ENCODE measurements around the gene SHPK. TPM values are rescaled to one million over a fixed set of nuclear protein-coding genes. Genes with fewer than 3 reads are reported as not detected.
A peak's percentile ranks its signal among the peaks of the same experiment; 100 is the strongest.

Gene SHPK
- total and polyA plus RNA-seq, 2 donors: 4.4 to 6.8 TPM

DNA sequence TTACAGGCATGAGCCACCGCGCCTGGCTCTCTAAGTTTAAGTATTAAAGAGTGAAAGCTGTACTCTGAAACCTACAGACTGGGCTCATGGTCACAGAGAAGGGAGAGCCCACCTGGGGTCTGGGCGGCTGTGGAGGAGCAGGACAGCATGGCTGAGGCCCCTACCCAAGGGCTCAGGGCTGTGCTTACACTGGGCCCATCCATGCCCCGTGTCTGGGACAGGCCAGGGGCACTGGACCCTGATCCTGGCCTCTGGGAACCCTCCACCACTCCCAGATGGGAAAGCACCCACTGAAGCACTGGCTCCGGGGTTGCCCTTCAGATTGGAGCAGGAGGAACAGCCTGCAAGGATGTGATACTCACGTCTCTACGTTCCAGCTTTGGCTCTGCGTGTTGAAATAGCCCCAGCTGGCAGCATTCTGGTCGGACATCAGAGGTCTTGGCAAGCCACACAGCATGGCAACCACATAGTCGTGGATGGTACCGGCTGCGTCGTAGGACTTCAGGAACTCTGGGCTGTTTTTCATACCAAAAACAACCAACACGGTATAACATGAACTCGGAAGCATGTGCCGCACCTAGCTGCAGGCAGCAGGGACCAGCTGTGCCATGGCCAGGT, 13.0 kb downstream of the SHPK start:
- Histone ChIP-seq H3K9me3 (ENCODE audit: control insufficient read depth in 2 of 2, insufficient read depth in 1 of 2, low read length in 1 of 2) (no peaks in the 10 kb centered on the region), H3K4me3 (ENCODE audit: low read length in 2 of 2) (no peak overlapping the region), H3K27ac (ENCODE audit: low read depth in 1 of 2, low read length in 1 of 2) (no peak overlapping the region), H3K4me1 (ENCODE audit: control insufficient read depth in 2 of 2, insufficient read depth in 2 of 2, low read length in 2 of 2) (no peaks in the 10 kb centered on the region), H3K36me3 (ENCODE audit: control insufficient read depth in 2 of 2, insufficient read depth in 2 of 2, low read length in 1 of 2) (peaks cover 39 to 45% of the 10 kb centered on the region in 2 donors), H3K27me3 (ENCODE audit: control insufficient read depth in 2 of 2, insufficient read depth in 1 of 2, low read length in 1 of 2) (no peaks in the 10 kb centered on the region)
- no peak for DNase-seq (ENCODE audit: low read depth in 6 of 9, low spot score in 9 of 9)
- 98% methylated on average over 16 of the region's 16 CpGs for WGBS

DNA sequence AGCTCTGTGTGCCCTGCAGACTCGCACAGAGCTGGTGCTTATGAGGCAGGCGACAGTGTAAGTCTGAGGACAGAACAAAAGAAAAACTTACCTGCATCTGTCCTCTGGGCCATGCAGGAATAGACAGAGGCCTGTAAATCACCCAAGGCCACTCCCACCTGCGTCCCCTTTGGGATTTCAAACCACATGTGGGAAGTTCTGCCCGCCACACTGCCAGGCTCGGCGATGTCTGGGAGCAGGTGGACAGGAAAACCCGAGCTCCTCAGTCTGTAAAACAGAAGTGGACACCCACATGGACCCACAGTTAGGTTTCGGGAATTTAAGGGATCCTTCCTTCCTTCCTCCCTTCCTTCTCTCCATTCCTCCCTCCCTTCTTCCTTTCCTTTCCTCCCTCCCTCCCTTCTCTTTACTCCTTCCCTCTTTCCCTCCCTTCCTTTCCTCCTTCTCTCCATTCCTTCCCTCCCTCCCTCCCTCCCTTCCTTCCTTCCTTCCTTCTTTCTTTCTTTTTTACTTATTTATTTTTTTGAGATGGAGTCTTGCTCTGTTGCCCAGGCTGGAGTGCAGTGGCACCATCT, 14.8 kb downstream of the SHPK start:
- peaks cover 38 to 41% of the 10 kb centered on the region in 2 donors for H3K36me3 ChIP-seq (ENCODE audit: control insufficient read depth in 2 of 2, insufficient read depth in 2 of 2, low read length in 1 of 2)
- DNase-seq (ENCODE audit: low read depth in 6 of 9, low spot score in 9 of 9): no peak
- H3K4me3 ChIP-seq (ENCODE audit: low read length in 2 of 2): no peak overlapping the region
- no peaks in the 10 kb centered on the region for H3K4me1 ChIP-seq (ENCODE audit: control insufficient read depth in 2 of 2, insufficient read depth in 2 of 2, low read length in 2 of 2)
- no peak overlapping the region for H3K27ac ChIP-seq (ENCODE audit: low read depth in 1 of 2, low read length in 1 of 2)
- over 99% methylated on average over 8 of the region's 8 CpGs for whole genome bisulfite sequencing
- H3K9me3 ChIP-seq (ENCODE audit: control insufficient read depth in 2 of 2, insufficient read depth in 1 of 2, low read length in 1 of 2): peaks cover 2 to 5% of the 10 kb centered on the region in 2 donors
- no peaks in the 10 kb centered on the region for H3K27me3 ChIP-seq (ENCODE audit: control insufficient read depth in 2 of 2, insufficient read depth in 1 of 2, low read length in 1 of 2)

DNA sequence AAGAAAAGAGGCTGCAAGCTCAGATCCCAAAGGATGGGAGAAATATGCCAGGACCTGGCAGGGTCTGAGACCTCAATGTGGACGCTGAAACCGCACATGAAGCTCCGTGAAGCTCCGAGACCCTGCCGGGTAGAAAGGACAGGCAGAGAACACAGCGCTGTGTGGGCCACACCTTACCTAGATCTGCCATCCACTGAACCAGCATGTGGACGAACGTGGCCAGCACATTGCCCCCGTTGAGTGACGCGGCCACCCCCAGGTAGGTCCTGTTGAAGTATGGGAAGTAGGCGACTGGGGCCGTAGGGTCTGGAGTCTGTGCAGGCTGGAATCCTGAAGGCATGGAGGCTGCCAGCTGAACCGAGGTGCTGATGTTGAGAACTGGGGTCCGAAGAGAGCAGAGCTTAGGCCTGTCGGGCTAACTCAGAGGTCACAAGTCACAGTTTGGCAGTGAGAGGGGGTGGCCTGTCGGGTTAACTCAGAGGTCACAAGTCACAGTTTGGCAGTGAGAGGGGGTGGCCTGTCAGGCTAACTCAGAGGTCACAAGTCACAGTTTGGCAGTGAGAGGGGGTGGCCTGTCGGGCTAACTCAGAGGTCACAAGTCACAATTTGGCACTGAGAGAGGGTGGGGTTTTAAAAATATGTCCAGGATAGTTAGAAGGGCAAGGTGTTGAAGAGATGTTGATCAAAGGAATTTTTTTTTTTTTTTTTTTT, 20.7 kb downstream of the SHPK start:
- DNase-seq (ENCODE audit: low read depth in 6 of 9, low spot score in 9 of 9): no peak
- H3K36me3 ChIP-seq (ENCODE audit: control insufficient read depth in 2 of 2, insufficient read depth in 2 of 2, low read length in 1 of 2): peaks cover 37% of the 10 kb centered on the region in 2 donors
- H3K27me3 ChIP-seq (ENCODE audit: control insufficient read depth in 2 of 2, insufficient read depth in 1 of 2, low read length in 1 of 2): no peaks in the 10 kb centered on the region
- H3K9me3 ChIP-seq (ENCODE audit: control insufficient read depth in 2 of 2, insufficient read depth in 1 of 2, low read length in 1 of 2): peaks cover 2 to 5% of the 10 kb centered on the region in 2 donors
- no peaks in the 10 kb centered on the region for H3K4me1 ChIP-seq (ENCODE audit: control insufficient read depth in 2 of 2, insufficient read depth in 2 of 2, low read length in 2 of 2)
- no peak overlapping the region for H3K4me3 ChIP-seq (ENCODE audit: low read length in 2 of 2)
- no peak overlapping the region for H3K27ac ChIP-seq (ENCODE audit: low read depth in 1 of 2, low read length in 1 of 2)
- 98% methylated on average over 18 of the region's 18 CpGs for WGBS

DNA sequence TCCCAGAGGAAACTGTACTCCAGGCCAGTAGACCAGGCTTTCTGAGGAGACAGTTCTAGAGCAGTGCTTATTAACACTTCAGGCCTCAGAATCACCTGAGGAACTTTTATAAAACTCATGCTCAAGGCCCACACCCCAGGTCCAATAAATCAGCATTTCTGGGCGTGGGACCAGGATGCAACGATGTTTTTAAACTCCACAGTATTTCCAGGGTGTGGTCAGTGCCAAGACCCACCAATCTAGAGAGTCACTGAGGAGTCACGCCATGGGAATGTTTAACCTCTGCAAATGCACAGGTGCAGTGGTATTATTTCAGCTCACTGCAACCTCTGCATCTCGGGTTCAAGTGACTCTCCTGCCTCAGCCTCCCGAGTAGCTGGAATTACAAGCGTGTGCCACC, 22.9 kb downstream of the SHPK start:
- DNase-seq (ENCODE audit: low read depth in 6 of 9, low spot score in 9 of 9): no peak
- Histone ChIP-seq H3K4me1 (ENCODE audit: control insufficient read depth in 2 of 2, insufficient read depth in 2 of 2, low read length in 2 of 2) (no peaks in the 10 kb centered on the region), H3K27ac (ENCODE audit: low read depth in 1 of 2, low read length in 1 of 2) (no peak overlapping the region), H3K36me3 (ENCODE audit: control insufficient read depth in 2 of 2, insufficient read depth in 2 of 2, low read length in 1 of 2) (peaks cover 42 to 44% of the 10 kb centered on the region in 2 donors), H3K4me3 (ENCODE audit: low read length in 2 of 2) (no peak overlapping the region), H3K9me3 (ENCODE audit: control insufficient read depth in 2 of 2, insufficient read depth in 1 of 2, low read length in 1 of 2) (peaks cover 2 to 5% of the 10 kb centered on the region in 2 donors), H3K27me3 (ENCODE audit: control insufficient read depth in 2 of 2, insufficient read depth in 1 of 2, low read length in 1 of 2) (no peaks in the 10 kb centered on the region)
- WGBS: 99% methylated on average over 6 of the region's 6 CpGs

DNA sequence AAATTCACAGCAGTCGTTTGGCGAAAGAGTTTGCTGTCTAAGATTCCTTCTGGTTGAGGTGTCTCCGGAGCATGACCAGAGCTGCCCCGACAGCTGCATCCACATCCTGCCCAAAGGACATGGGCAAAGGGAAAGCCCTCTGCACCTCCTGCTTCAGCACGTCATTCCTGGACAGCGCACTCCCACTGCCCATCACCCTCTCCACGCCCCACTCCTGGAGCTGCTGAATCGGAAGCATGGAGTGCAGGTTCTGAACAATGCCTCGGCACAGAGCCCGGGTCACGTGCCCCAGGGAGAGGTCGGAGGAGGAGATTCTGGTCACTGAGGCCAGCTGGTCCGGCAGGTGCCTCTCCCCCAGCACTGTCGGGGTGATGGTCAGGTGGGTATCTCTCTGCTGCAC, 25.5 kb downstream of the SHPK start:
- H3K4me3 ChIP-seq (ENCODE audit: low read length in 2 of 2): no peak overlapping the region
- 97% methylated on average over 14 of the region's 14 CpGs for WGBS
- no peak overlapping the region for H3K27ac ChIP-seq (ENCODE audit: low read depth in 1 of 2, low read length in 1 of 2)
- no peak for DNase-seq (ENCODE audit: low read depth in 6 of 9, low spot score in 9 of 9)
- H3K27me3 ChIP-seq (ENCODE audit: control insufficient read depth in 2 of 2, insufficient read depth in 1 of 2, low read length in 1 of 2): no peaks in the 10 kb centered on the region
- peaks cover 33 to 37% of the 10 kb centered on the region in 2 donors for H3K36me3 ChIP-seq (ENCODE audit: control insufficient read depth in 2 of 2, insufficient read depth in 2 of 2, low read length in 1 of 2)
- peaks cover 0 to 1% of the 10 kb centered on the region in 2 donors for H3K9me3 ChIP-seq (ENCODE audit: control insufficient read depth in 2 of 2, insufficient read depth in 1 of 2, low read length in 1 of 2)
- no peaks in the 10 kb centered on the region for H3K4me1 ChIP-seq (ENCODE audit: control insufficient read depth in 2 of 2, insufficient read depth in 2 of 2, low read length in 2 of 2)

DNA sequence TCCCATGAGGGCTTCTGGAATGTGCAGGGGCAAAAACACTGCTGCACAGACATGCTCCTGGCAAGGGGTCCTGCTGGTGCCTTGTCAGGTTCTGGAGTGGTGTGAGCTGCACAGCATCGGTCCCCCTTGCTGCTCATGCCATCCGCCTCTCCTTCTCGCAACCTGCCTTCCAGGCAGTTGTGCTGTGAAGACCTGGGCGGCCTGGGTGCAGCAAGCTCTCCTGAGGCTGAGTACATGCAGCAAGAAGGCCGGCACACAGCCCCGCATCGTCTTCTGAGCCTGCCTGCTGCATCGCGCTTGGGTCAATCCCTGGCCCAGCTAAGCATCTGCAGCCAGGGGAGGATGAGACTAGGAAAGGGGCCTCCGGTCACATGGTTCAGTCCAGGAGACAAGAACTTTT, 26.4 kb downstream of the SHPK start:
- Histone ChIP-seq H3K27ac (ENCODE audit: low read depth in 1 of 2, low read length in 1 of 2) (no peak overlapping the region), H3K4me1 (ENCODE audit: control insufficient read depth in 2 of 2, insufficient read depth in 2 of 2, low read length in 2 of 2) (no peaks in the 10 kb centered on the region), H3K4me3 (ENCODE audit: low read length in 2 of 2) (no peak overlapping the region), H3K27me3 (ENCODE audit: control insufficient read depth in 2 of 2, insufficient read depth in 1 of 2, low read length in 1 of 2) (no peaks in the 10 kb centered on the region), H3K9me3 (ENCODE audit: control insufficient read depth in 2 of 2, insufficient read depth in 1 of 2, low read length in 1 of 2) (peaks cover 0 to 1% of the 10 kb centered on the region in 2 donors), H3K36me3 (ENCODE audit: control insufficient read depth in 2 of 2, insufficient read depth in 2 of 2, low read length in 1 of 2) (peaks cover 25 to 33% of the 10 kb centered on the region in 2 donors)
- DNase-seq (ENCODE audit: low read depth in 6 of 9, low spot score in 9 of 9): no peak
- 88% methylated on average over 10 of the region's 10 CpGs for WGBS

DNA sequence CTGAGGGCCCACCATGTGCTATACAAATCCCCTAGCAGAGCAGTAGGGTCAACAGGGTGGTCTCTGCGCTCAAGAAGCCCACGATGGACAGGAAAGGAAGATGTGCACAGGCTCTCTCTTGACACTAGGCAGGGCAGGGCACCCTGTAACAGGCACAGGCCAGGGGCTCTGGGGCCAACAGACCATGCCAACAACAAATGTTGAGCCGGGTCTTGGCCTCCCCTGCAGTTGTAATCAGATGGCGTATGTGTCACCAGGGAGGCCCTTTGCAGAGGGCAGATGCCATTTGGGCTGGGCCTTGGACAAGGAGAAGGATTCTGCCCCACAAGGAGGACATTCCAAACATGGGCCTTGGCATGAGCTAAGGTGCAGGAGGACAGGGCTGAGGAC, 32.2 kb downstream of the SHPK start:
- DNase-seq (ENCODE audit: low read depth in 6 of 9, low spot score in 9 of 9): no peak
- H3K36me3 ChIP-seq (ENCODE audit: control insufficient read depth in 2 of 2, insufficient read depth in 2 of 2, low read length in 1 of 2): peaks cover 0 to 8% of the 10 kb centered on the region in 2 donors
- peaks cover 0 to 1% of the 10 kb centered on the region in 2 donors for H3K9me3 ChIP-seq (ENCODE audit: control insufficient read depth in 2 of 2, insufficient read depth in 1 of 2, low read length in 1 of 2)
- no peak overlapping the region for H3K4me3 ChIP-seq (ENCODE audit: low read length in 2 of 2)
- no peak overlapping the region for H3K27ac ChIP-seq (ENCODE audit: low read depth in 1 of 2, low read length in 1 of 2)
- 97% methylated on average over 4 of the region's 4 CpGs for WGBS
- H3K27me3 ChIP-seq (ENCODE audit: control insufficient read depth in 2 of 2, insufficient read depth in 1 of 2, low read length in 1 of 2): no peaks in the 10 kb centered on the region
- H3K4me1 ChIP-seq (ENCODE audit: control insufficient read depth in 2 of 2, insufficient read depth in 2 of 2, low read length in 2 of 2): no peaks in the 10 kb centered on the region

- Histone ChIP-seq H3K4me3 (ENCODE audit: low read length in 2 of 2) (no peak overlapping the region), H3K27me3 (ENCODE audit: control insufficient read depth in 2 of 2, insufficient read depth in 1 of 2, low read length in 1 of 2) (no peaks in the 10 kb centered on the region), H3K4me1 (ENCODE audit: control insufficient read depth in 2 of 2, insufficient read depth in 2 of 2, low read length in 2 of 2) (no peaks in the 10 kb centered on the region), H3K9me3 (ENCODE audit: control insufficient read depth in 2 of 2, insufficient read depth in 1 of 2, low read length in 1 of 2) (peaks cover 0 to 1% of the 10 kb centered on the region in 2 donors), H3K27ac (ENCODE audit: low read depth in 1 of 2, low read length in 1 of 2) (no peak overlapping the region), H3K36me3 (ENCODE audit: control insufficient read depth in 2 of 2, insufficient read depth in 2 of 2, low read length in 1 of 2) (peaks cover 0 to 7% of the 10 kb centered on the region in 2 donors)
- 95% methylated on average over 17 of the region's 17 CpGs for WGBS
- DNase-seq (ENCODE audit: low read depth in 6 of 9, low spot score in 9 of 9): no peak
Measured at GRCh38 chr17:3603119-3603869, 32.8 kb downstream of the SHPK start.

DNA sequence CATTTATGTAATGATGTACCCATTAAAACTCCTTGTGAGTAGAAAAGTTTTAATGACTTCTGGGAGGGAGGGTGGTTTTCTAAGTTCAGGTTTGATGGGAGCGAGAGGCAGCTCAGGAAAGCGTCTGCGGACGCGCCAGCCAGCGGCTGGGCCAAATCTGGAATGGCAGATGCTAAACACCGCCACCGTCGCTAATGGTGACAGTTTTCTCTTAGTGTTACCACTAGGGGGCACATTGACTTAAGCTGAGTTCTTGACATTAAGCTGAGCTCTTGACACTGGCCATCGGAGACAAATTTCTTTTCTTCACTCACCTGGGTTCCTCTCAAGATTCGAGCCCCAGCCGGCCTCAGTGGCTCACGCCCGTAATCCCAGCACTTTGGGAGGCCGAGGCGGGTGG, 33.6 kb downstream of the SHPK start:
- no peak overlapping the region for H3K27ac ChIP-seq (ENCODE audit: low read depth in 1 of 2, low read length in 1 of 2)
- peaks cover 0 to 7% of the 10 kb centered on the region in 2 donors for H3K36me3 ChIP-seq (ENCODE audit: control insufficient read depth in 2 of 2, insufficient read depth in 2 of 2, low read length in 1 of 2)
- DNase-seq (ENCODE audit: low read depth in 6 of 9, low spot score in 9 of 9): peak in 8 of 9 donors; percentile 1 to 46 (median 9)
- H3K4me1 ChIP-seq (ENCODE audit: control insufficient read depth in 2 of 2, insufficient read depth in 2 of 2, low read length in 2 of 2): no peaks in the 10 kb centered on the region
- peaks cover 0 to 1% of the 10 kb centered on the region in 2 donors for H3K9me3 ChIP-seq (ENCODE audit: control insufficient read depth in 2 of 2, insufficient read depth in 1 of 2, low read length in 1 of 2)
- WGBS: 90% methylated on average over 16 of the region's 16 CpGs
- H3K4me3 ChIP-seq (ENCODE audit: low read length in 2 of 2): no peak overlapping the region
- no peaks in the 10 kb centered on the region for H3K27me3 ChIP-seq (ENCODE audit: control insufficient read depth in 2 of 2, insufficient read depth in 1 of 2, low read length in 1 of 2)
